GM21367 (cell line): Measurements from ENCODE around the gene RNF144B.

Source experiments
- ATAC-seq: cut with Tn5 transposase; IDR thresholded peaks from one replicate; pipeline ENCODE4 v1.9.1; 2021; ENCODE audit not compliant: unreplicated experiment

Gene RNF144B

GRCh38 chr6:18507018-18507415 lies 119.9 kb downstream of the RNF144B start:
- ATAC-seq: no peak

- no peak for ATAC-seq
These were observed 120.4 kb downstream of the RNF144B start for GRCh38 chr6:18507561-18507960.

GRCh38 chr6:18509871-18510643 lies 122.9 kb downstream of the RNF144B start:
- no peak for ATAC-seq

GRCh38 chr6:18510644-18511033 lies 123.5 kb downstream of the RNF144B start:
- no peak for ATAC-seq

- ATAC-seq: no peak
These were observed 124.1 kb downstream of the RNF144B start for GRCh38 chr6:18511211-18511610.

- no peak for ATAC-seq
These were observed 126.2 kb downstream of the RNF144B start for GRCh38 chr6:18513253-18513798.

GRCh38 chr6:18514180-18514579 lies 127.0 kb downstream of the RNF144B start:
- no peak for ATAC-seq

GRCh38 chr6:18515767-18516166 lies 128.6 kb downstream of the RNF144B start:
- ATAC-seq: no peak
